IMR-90 (cell line): ENCODE data around the gene SLC9A1. TPM values are rescaled to one million over a fixed set of nuclear protein-coding genes. Genes with fewer than 3 reads are reported as not detected.

Experiments
- ATAC-seq: fragments of 200-7000 bp; cut with Tn5 transposase; 2 replicates; pipeline ENCODE4 v1.9.1; 2020; ENCODE audit warnings: low read depth, mild to moderate bottlenecking, moderate library complexity
- BruUV-seq: library from RNA; stranded (reverse); fragments of 400-500 nt; replicated peaks from 2 replicates; lab custom pipeline; 2021; lab: Mats Ljungman, UMichigan
- CTCF ChIA-PET: fragments of 300-600 bp; formaldehyde crosslinking; extraction: SDS; loops from one replicate; lab custom pipeline; 2021; ENCODE audit warnings: antibody characterized with exemption; lab: Yijun Ruan, JAX
- POLR2A ChIA-PET: fragments of 300-600 bp; sonication (Branson Sonifier 250); formaldehyde crosslinking; loops from one replicate; lab custom pipeline; 2022; ENCODE audit warnings: antibody characterized with exemption; ENCODE audit not compliant: unreplicated experiment; lab: Charles Lee
- DNase-seq: peaks from one replicate; pipeline ENCODE4 v3.0.0; 2013
- H2AFZ ChIP-seq: replicated peaks from 2 replicates; pipeline ENCODE3; 2013; ENCODE audit warnings: low read length, mild to moderate bottlenecking; ENCODE audit not compliant: poor library complexity
- H2AK5ac ChIP-seq: 2 replicates; pipeline ENCODE4 v1.6.1; 2013; ENCODE audit warnings: low read depth, low read length, inconsistent platforms
- H2AK9ac ChIP-seq: replicated peaks from 2 replicates; pipeline ENCODE3; 2013; ENCODE audit warnings: mild to moderate bottlenecking, low read depth, low read length, moderate library complexity; ENCODE audit not compliant: poor library complexity
- H2BK120ac ChIP-seq: 2 replicates; pipeline ENCODE4 v1.6.1; 2013; ENCODE audit warnings: low read depth, low read length, inconsistent platforms
- H2BK15ac ChIP-seq: 3 replicates; pipeline ENCODE4 v1.6.1; 2013; ENCODE audit warnings: low read depth, low read length, inconsistent platforms
- H2BK20ac ChIP-seq: 2 replicates; pipeline ENCODE4 v1.6.1; 2013; ENCODE audit warnings: low read depth, mild to moderate bottlenecking, inconsistent platforms, low read length, moderate library complexity
- H2BK5ac ChIP-seq: 2 replicates; pipeline ENCODE4 v1.6.1; 2013; ENCODE audit warnings: mild to moderate bottlenecking, low read depth, low read length, inconsistent platforms; ENCODE audit not compliant: poor library complexity, severe bottlenecking
- H3K14ac ChIP-seq: replicated peaks from 2 replicates; pipeline ENCODE4 v1.6.1; 2013; ENCODE audit warnings: low read depth, low read length, inconsistent platforms
- H3K18ac ChIP-seq: 2 replicates; pipeline ENCODE4 v1.6.1; 2013; ENCODE audit warnings: low read depth, low read length, control low read depth
- H3K23ac ChIP-seq: 2 replicates; pipeline ENCODE4 v1.6.1; 2013; ENCODE audit warnings: low read depth, low read length, inconsistent platforms
- H3K27ac ChIP-seq: 2 replicates; pipeline ENCODE4 v1.5.1; 2013; ENCODE audit warnings: mild to moderate bottlenecking, control low read depth, low read length; ENCODE audit not compliant: insufficient read depth
- H3K27me3 ChIP-seq: 2 replicates; pipeline ENCODE4 v1.6.1; 2013; ENCODE audit warnings: low read length; ENCODE audit not compliant: control insufficient read depth, insufficient read depth
- H3K36me3 ChIP-seq: 2 replicates; pipeline ENCODE4 v1.6.1; 2013; ENCODE audit warnings: low read length, mixed read lengths; ENCODE audit not compliant: control insufficient read depth, insufficient read depth
- H3K4ac ChIP-seq: 2 replicates; pipeline ENCODE4 v1.6.1; 2013; ENCODE audit warnings: low read depth, low read length, inconsistent platforms
- H3K4me1 ChIP-seq: 2 replicates; pipeline ENCODE4 v1.6.1; 2013; ENCODE audit warnings: low read length, mixed read lengths; ENCODE audit not compliant: control insufficient read depth, insufficient read depth
- H3K4me2 ChIP-seq: 2 replicates; pipeline ENCODE4 v1.6.1; 2013; ENCODE audit warnings: low read depth, mild to moderate bottlenecking, control low read depth, low read length, moderate library complexity
- H3K4me3 ChIP-seq: 2 replicates; pipeline ENCODE4 v1.5.1; 2013; ENCODE audit warnings: low read depth, mild to moderate bottlenecking, control low read depth, low read length, moderate library complexity; ENCODE audit not compliant: insufficient read depth
- H3K56ac ChIP-seq: 2 replicates; pipeline ENCODE4 v1.6.1; 2013; ENCODE audit warnings: low read length, inconsistent platforms; ENCODE audit not compliant: insufficient read depth; ENCODE audit errors: extremely low read depth
- H3K79me1 ChIP-seq, 2 experiments: 2 replicates each; pipeline ENCODE4 v1.6.1; 2013; ENCODE audit warnings: low read length in 2 of 2, inconsistent platforms in 1 of 2, low read depth in 1 of 2
- H3K9ac ChIP-seq: 2 replicates; pipeline ENCODE4 v1.6.1; 2013; ENCODE audit warnings: low read depth, low read length, control low read depth
- H3K9me1 ChIP-seq: 2 replicates; pipeline ENCODE4 v1.6.1; 2013; ENCODE audit warnings: low read length, inconsistent platforms; ENCODE audit not compliant: insufficient read depth
- H3K9me3 ChIP-seq: 2 replicates; pipeline ENCODE4 v1.6.1; 2013; ENCODE audit warnings: low read length; ENCODE audit not compliant: control insufficient read depth, insufficient read depth
- H4K20me1 ChIP-seq: 2 replicates; pipeline ENCODE4 v1.6.1; 2013; ENCODE audit warnings: low read length, inconsistent platforms; ENCODE audit not compliant: insufficient read depth
- H4K5ac ChIP-seq: 2 replicates; pipeline ENCODE4 v1.6.1; 2013; ENCODE audit warnings: mild to moderate bottlenecking, low read depth, low read length, control low read depth
- H4K8ac ChIP-seq, 2 experiments: 2 replicates each; pipeline ENCODE4 v1.6.1; 2013; ENCODE audit warnings: low read depth in 2 of 2, low read length in 2 of 2, control low read depth in 1 of 2, inconsistent platforms in 1 of 2
- H4K91ac ChIP-seq: 2 replicates; pipeline ENCODE4 v1.6.1; 2013; ENCODE audit warnings: low read depth, low read length, inconsistent platforms; ENCODE audit not compliant: insufficient read depth
- CEBPB ChIP-seq: IDR thresholded peaks from 2 replicates; pipeline ENCODE4 v1.6.1; 2012; ENCODE audit warnings: low read depth, low read length, improper control_type of control experiment
- MXI1 ChIP-seq: IDR thresholded peaks from 2 replicates; pipeline ENCODE4 v1.6.1; 2012; ENCODE audit warnings: low read depth, mild to moderate bottlenecking, low read length, moderate library complexity, borderline replicate concordance
- POLR2A ChIP-seq: IDR thresholded peaks from 2 replicates; pipeline ENCODE4 v1.6.1; 2012; ENCODE audit warnings: mild to moderate bottlenecking, low read depth, low read length
- RCOR1 ChIP-seq: IDR thresholded peaks from 2 replicates; pipeline ENCODE4 v1.6.1; 2012; ENCODE audit warnings: mild to moderate bottlenecking, low read length, improper control_type of control experiment; ENCODE audit not compliant: insufficient replicate concordance
- RFX5 ChIP-seq: IDR thresholded peaks from 2 replicates; pipeline ENCODE4 v1.8.0; 2012; ENCODE audit warnings: low read depth, mild to moderate bottlenecking, low read length, moderate library complexity
- USF2 ChIP-seq: fragments of 150-350 bp; IDR thresholded peaks from 2 replicates; pipeline ENCODE4 v1.6.1; 2017; ENCODE audit warnings: mild to moderate bottlenecking, antibody characterized with exemption, low read length, low read depth
- WGBS, 2 experiments: methylation state at CpG; one replicate each; pipeline versions ENCODE4 v1.1.5 to v1.1.7; 2013; ENCODE audit warnings: missing lambda C conversion rate in 2 of 2; ENCODE audit not compliant: insufficient read length in 1 of 2; ENCODE audit errors: extremely low coverage in 2 of 2; 5-methylcytosine and 5-hydroxymethylcytosine counted together
- dilution Hi-C: fragments of 300-500 bp; cut with HindIII; formaldehyde crosslinking; loops from one replicate; pipeline ENCODE4 v1.14.3; 2018; ENCODE audit warnings: low sequenced_read_pairs; ENCODE audit not compliant: unreplicated experiment
- in situ Hi-C: fragments of 300-500 bp; cut with MboI; formaldehyde crosslinking; loops from 3 replicates; pipeline ENCODE4 v1.14.3; 2019; ENCODE audit warnings: low sequenced_read_pairs, inconsistent platforms, mixed read lengths
- intact Hi-C: fragments of 100-400 bp; cut with micrococcal nuclease; formaldehyde crosslinking; loops from 2 replicates; pipeline ENCODE4 v1.10.0; 2022
- polyA plus RNA-seq, 3 experiments: library from polyadenylated mRNA; depleted of rRNA; stranded (reverse); fragments of >200 nt; gene quantifications; 2 replicates each; pipeline ENCODE4 v1.2.3, GENCODE V29; 2012; ENCODE audit warnings: low replicate concordance in 1 of 3
- total RNA-seq: library from RNA; depleted of rRNA; stranded (reverse); fragments of >200 nt; gene quantifications from 2 replicates; pipeline ENCODE4 v1.2.3, GENCODE V29; 2012
- TF ChIP-seq, protein P1 (sequence below): fragments of 150-350 bp; IDR thresholded peaks from 2 replicates; pipeline ENCODE4 v1.6.1; 2016; ENCODE audit warnings: low read depth, mild to moderate bottlenecking, low read length, moderate library complexity, borderline replicate concordance

The SLC9A1 gene
- total and polyA plus RNA-seq, 2 of the 4 experiments (the other 2 are of a cell fraction), result 2.0 to 21.2 TPM

DNA sequence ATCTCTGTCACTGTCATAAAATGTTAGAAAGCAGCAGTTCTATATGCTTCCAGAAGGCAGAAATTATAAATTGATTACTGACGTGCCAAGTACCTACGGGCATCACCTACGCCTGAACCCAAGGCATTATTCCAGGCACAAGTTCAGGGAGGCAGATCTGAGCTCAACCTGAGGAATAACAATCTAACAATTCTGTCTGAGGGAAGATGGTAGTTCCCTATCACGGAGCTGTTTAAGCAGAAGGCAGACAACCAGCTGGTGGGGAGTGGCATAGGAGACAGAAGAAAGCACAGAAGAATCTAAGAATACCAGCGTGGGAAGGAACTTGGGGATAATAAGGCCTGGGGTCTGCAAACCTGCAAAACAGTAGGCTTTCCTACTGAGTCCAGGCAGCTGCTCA, 40.4 kb downstream of the SLC9A1 start:
- H4K91ac ChIP-seq, result no peak overlapping the region
- H3K4me3 ChIP-seq, result no peak overlapping the region
- peak overlapping the region; percentile 39; the same call in 2 of the 3 replicates for H2BK15ac ChIP-seq
- ChIA-PET POLR2A (no interaction called here), CTCF (no interaction called here)
- H3K4me2 ChIP-seq, result no peak overlapping the region
- no peak overlapping the region for H2AFZ ChIP-seq
- H3K56ac ChIP-seq, result no peak overlapping the region
- dilution Hi-C loops (no loop called here), intact Hi-C loops (no loop called here), in situ Hi-C loops (no loop called here)
- H3K4me1 ChIP-seq, result peaks cover 41% of the 10 kb centered on the region
- 88% methylated on average over 4 of the region's 5 CpGs; no CpG with 5 or more reads in 1 of the 2 experiments for WGBS, 2 experiments
- TF ChIP-seq RCOR1 (no peak), RFX5 (no peak), CEBPB (no peak), POLR2A (no peak), MXI1 (no peak), USF2 (no peak)
- TF ChIP-seq, protein P1, sequence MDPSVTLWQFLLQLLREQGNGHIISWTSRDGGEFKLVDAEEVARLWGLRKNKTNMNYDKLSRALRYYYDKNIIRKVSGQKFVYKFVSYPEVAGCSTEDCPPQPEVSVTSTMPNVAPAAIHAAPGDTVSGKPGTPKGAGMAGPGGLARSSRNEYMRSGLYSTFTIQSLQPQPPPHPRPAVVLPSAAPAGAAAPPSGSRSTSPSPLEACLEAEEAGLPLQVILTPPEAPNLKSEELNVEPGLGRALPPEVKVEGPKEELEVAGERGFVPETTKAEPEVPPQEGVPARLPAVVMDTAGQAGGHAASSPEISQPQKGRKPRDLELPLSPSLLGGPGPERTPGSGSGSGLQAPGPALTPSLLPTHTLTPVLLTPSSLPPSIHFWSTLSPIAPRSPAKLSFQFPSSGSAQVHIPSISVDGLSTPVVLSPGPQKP, result no peak
- H4K8ac ChIP-seq, result no peak overlapping the region
- H4K5ac ChIP-seq, result no peak overlapping the region
- H2AK9ac ChIP-seq, result no peak overlapping the region
- no peaks in the 10 kb centered on the region for H3K9me3 ChIP-seq
- 0 out of 2 replicates have a peak overlapping the region, but pooled peaks have one; percentile 29 for H2BK120ac ChIP-seq
- no peak for ATAC-seq
- H3K79me1 ChIP-seq, result peaks cover 26 to 84% of the 10 kb centered on the region in 2 experiments
- no peak overlapping the region for H3K18ac ChIP-seq
- peaks cover 3% of the 10 kb centered on the region; the same call in 1 of the 2 replicates for H3K36me3 ChIP-seq
- 0 out of 2 replicates have a peak overlapping the region, but pooled peaks have one; percentile 23 for H3K4ac ChIP-seq
- peaks cover 51% of the 10 kb centered on the region for H3K9me1 ChIP-seq
- DNase-seq, result no peak
- no peak overlapping the region for H2BK5ac ChIP-seq
- H3K9ac ChIP-seq, result no peak overlapping the region
- H3K27ac ChIP-seq, result no peak overlapping the region
- no peak overlapping the region; the same call in 1 of the 2 replicates for H3K14ac ChIP-seq
- H3K27me3 ChIP-seq, result no peaks in the 10 kb centered on the region
- BruUV-seq, result no TSS peak
- no peak overlapping the region for H3K23ac ChIP-seq
- no peak overlapping the region for H2BK20ac ChIP-seq
- H4K20me1 ChIP-seq, result peaks cover 39% of the 10 kb centered on the region
- H2AK5ac ChIP-seq, result peak overlapping the region; percentile 60
